Fibroblast of gingiva (primary cell): ENCODE results near the gene CSH2.
"Not testable (repeated sequence)": the region's sequence is repeated elsewhere in the genome, so short reads cannot be mapped to it uniquely, and the experiment has no call there.

ENCODE experiments used
- DNase-seq: peaks from one replicate; pipeline ENCODE4 v3.0.0-alpha.2; 2011; ENCODE audit warnings: low read depth

Gene CSH2

DNA sequence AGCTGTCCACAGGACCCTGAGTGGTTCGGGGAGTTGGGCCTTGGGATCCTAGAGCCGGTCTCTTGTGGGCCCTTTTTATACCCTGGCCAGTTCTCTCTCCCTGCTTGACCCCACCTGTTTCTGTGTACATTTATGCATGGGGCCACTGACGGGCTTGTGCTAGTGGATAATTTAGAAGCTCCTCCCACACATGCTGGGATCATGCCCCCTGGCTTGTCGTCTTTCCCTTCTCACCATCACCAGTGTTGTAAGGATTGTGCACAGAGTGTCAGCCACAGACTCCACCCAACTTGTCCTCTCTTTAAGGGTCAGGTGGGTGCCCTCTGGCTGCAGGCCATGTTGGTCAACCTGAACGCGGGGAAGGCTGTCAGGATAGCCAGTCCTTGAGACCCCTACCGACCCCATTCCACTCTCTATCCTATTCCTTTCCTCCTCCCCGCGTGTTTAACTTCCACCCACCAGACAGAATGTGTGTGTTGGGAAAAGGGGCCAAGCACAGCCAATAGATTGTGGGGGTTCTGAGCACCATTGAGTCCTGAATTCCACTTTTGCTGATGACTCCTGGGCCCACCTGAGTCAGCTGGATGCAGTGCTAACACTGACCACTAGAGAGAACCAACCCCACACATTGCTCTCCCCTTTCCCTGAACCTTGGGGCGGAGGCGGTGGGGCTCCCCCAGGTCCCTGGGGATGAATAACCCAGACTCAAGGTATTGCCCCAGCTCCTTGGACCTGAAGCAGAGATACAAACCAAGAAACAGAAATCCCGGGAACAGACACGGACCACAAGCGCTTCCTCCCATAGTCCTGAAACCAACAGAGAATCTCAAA is 23.3 kb upstream of the CSH2 start, which contains the start of gene CSH1:
Gene CSH1 (minus strand): TSS at position 51 of the 831 bp plus-strand sequence. CDS start 63 bp downstream, outside the sequence.
- not testable (repeated sequence) for DNase-seq

GRCh38 chr17:63894821-63895220 is 21.3 kb upstream of the CSH2 start:
- DNase-seq: not testable (repeated sequence)

GRCh38 chr17:63894021-63894420 is 20.5 kb upstream of the CSH2 start:
- not testable (repeated sequence) for DNase-seq

DNA sequence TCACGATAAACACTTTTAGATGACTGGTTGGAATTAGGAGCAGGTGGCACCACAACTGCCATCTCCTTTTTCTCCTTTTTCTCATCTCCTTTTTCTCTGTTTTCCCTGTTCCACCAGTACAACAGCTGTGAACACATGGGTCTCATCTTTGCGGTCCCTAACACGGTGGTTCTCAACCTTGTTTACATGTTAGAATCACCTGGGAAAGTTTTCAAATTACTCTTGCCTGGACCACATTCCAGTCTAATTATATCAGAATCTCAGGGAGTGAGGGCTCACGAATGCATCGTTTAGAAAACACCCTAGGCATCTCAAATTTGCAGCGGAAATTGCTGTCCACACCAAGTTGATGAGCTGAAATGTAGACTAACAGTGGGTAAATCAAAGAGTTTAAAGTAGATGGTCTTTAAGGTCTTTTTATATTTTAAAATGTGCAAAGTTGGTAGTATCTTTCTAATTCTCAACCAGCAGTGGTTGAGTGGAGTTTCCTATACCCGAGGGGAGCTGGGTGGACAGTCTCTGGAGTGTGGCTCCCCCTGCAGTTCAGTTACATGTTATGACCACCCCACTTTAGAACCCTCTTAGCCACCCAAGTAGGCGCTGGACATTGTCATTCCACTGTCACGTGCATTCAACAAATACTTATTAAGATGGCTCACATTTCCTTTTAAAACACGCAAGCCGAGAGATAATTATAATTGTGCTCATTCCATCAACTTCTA is 19.0 kb upstream of the CSH2 start:
- not testable (repeated sequence) for DNase-seq

GRCh38 chr17:63889026-63889848 is 15.8 kb upstream of the CSH2 start:
- peak; percentile 29 for DNase-seq

- not testable (repeated sequence) for DNase-seq
Observed at GRCh38 chr17:63885119-63885518, 11.6 kb upstream of the CSH2 start.

- DNase-seq: not testable (repeated sequence)
Observed at GRCh38 chr17:63882626-63883126, 9.2 kb upstream of the CSH2 start.

- DNase-seq: no peak
Observed at GRCh38 chr17:63881935-63882601, 8.6 kb upstream of the CSH2 start, which contains the start of gene GH2. GH2 (minus strand) TSS chr17:63881944; CDS start chr17:63881801, 143 bp downstream.

DNA sequence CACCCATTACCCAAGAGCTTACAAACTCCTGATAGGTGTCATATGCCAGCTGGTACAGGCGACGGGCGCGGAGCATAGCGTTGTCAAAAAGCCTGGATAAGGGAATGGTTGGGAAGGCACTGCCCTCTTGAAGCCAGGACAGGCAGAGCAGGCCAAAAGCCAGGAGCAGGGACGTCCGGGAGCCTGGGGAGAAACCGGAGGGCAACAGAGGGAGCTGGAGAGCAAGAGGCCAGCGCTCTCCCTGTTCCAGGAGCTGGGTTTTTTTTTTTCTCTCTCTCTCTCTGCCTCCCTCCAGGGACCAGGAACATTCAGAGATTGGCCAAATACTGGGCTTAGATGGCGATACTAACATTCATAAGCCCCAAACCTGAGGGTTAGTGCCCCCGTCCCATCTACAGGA is 7.9 kb upstream of the CSH2 start:
- not testable (repeated sequence) for DNase-seq

GRCh38 chr17:63880706-63881105 is 7.2 kb upstream of the CSH2 start:
- no peak for DNase-seq

DNA sequence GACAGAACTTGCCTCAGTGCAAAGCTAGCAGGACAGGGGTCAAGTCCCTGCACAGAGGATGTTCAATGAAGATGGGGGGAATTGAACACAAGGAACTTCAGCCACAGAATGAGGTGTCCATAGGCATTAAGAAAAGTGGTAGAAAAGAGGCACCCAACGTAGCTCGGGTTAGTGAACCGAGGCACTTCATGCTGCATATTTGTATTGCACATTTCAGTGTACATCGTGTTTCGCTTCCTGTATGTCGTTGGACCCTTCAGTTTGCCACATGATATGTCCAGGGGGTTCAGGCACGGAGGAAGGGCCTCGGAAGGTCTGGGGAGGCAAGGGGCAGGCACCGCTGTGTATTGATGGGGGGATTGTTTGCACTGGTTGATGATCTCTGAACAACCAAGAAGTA is 4.9 kb upstream of the CSH2 start:
- DNase-seq: not testable (repeated sequence)

DNA sequence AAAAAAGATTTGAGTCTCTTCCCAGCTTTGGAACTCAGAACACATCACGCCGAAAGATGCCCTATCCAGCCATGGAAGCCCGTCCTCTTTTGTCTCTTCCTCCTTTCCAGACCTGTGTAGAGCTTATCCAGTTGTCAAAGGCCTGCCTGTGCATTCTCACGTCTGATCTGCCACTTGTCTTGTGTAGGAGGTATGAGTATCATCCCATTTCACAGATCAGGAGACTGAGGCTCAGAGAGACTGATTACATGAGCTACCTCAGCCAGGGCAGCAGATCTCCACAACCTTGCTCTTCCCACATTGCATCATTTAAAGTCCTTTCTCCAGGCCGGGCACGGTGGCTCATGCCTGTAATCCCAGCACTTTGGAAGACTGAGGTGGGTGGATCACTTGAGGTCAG is 1.2 kb upstream of the CSH2 start:
- DNase-seq: not testable (repeated sequence)

DNA sequence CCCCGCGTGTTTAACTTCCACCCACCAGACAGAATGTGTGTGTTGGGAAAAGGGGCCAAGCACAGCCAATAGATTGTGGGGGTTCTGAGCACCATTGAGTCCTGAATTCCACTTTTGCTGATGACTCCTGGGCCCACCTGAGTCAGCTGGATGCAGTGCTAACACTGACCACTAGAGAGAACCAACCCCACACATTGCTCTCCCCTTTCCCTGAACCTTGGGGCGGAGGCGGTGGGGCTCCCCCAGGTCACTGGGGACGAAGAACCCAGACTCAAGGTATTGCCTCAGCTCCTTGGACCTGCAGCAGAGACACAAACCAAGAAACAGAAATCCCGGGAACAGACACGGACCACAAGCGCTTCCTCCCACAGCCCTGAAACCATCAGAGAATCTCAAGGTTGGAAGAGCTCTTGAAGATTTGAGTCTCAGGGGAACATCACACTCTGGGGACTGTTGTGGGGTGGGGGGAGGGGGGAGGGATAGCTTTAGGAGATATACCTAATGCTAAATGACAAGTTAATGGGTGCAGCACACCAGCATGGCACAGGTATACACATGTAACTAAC is 667 bp upstream of the CSH2 start:
- DNase-seq: not testable (repeated sequence)

DNA sequence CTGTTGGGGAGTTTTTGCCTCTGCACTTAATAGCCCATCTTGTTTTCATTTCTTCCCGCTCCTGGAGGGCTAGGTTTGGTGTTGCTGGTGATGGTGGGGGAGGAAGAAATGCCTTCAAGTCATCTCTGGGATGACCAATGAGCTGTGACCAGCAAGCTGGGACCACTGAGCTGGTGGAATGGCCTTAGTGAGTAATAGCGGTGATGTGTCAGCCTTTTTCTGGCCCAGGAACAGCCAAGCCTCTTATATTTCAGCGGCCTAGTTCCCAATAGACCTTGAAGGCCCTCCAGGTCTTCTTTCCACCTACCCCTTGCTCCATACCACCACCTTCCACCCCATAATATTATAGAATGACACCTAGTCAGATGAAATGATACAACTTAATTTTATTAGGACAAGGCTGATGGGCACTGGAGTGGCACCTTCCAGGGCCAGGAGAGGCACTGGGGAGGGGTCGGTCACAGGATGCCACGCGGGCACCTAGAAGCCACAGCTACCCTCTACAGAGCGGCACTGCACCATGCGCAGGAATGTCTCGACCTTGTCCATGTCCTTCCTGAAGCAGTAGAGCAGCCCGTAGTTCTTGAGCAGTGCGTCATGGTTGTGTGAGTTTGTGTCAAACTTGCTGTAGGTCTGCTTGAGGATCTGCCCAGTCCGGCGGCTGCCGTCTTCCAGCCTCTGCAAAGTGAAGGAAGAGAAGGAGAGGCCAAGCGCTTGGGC is 1.7 kb downstream of the CSH2 start:
- DNase-seq: not testable (repeated sequence)

DNA sequence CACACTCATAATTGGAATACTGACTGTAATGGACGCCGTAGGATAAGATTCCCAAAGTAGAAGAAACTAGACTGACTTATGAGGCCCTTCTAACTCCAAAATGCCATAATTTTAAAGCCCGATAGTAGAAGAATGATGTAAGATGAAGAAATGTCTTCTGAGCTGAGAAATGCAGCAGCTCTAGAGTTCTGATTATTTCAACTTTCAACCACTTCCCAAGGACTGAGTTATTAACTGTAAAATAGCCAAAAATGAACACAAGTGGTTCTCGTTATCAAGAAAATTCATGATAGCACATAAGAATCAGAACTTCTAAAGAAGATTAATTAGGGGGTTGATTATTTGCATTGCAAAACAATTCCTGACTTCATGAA is 3.2 kb downstream of the CSH2 start:
- DNase-seq: not testable (repeated sequence)

DNA sequence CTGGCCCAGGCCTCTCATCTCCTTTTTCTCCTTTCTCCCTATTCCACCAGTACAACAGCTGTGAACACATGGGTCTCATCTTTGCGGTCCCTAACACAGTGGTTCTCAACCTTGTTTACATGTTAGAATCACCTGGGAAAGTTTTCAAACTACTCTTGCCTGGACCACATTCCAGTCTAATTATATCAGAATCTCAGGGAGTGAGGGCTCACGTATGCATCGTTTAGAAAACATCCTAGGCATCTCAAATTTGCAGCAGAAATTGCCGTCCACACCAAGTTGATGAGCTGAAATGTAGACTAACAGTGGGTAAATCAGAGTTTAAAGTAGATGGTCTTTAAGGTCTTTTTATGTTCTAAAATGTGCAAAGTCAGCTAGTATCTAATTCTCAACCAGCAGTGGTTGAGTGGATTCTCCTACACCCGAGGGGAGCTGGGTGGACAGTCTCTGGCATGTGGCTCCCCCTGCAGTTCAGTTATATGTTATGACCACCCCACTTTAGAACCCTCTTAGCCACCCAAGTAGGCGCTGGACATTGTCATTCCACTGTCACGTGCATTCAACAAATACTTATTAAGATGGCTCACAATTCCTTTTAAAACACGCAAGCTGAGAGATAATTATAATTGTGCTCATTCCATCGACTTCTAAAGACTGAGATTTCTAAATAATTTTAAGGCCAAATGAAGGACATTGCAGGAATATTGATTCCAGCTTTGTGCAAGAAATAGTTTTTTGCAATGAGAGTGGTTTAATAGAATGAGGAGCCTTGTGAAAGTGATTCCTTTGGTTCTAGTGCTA is 3.8 kb downstream of the CSH2 start:
- not testable (repeated sequence) for DNase-seq

GRCh38 chr17:63866625-63867024 is 6.9 kb downstream of the CSH2 start:
- DNase-seq: not testable (repeated sequence)

- DNase-seq: no peak
Observed at GRCh38 chr17:63859257-63859656, 14.2 kb downstream of the CSH2 start.

- DNase-seq: not testable (repeated sequence)
Observed at GRCh38 chr17:63856425-63856824, 17.1 kb downstream of the CSH2 start.
